DMS153 (cell line): ENCODE measurements around the gene TMX2.
"Not testable (repeated sequence)": the region's sequence is repeated elsewhere in the genome, so short reads cannot be mapped to it uniquely, and the experiment has no call there.

Experiments used
- DNase-seq: peaks from one replicate; lab custom pipeline; 2025; lab: John Stamatoyannopoulos, UW

TMX2 gene

GRCh38 chr11:57712256-57713150 lies at the start of gene TMX2:
Gene TMX2 (plus strand): TSS chr11:57712593. CDS start chr11:57712619, 26 bp downstream.
- DNase-seq = peak; percentile 100

- DNase-seq = no peak
These were observed 49.5 kb upstream of the TMX2 start for GRCh38 chr11:57662893-57663292.

GRCh38 chr11:57663975-57664374 lies 48.4 kb upstream of the TMX2 start:
- no peak for DNase-seq

- DNase-seq = peak; percentile 97
These were observed 45.2 kb upstream of the TMX2 start for GRCh38 chr11:57667117-57667735.

GRCh38 chr11:57667736-57668433 lies 44.5 kb upstream of the TMX2 start, which contains the start of gene ZDHHC5:
Gene ZDHHC5 (plus strand): TSS chr11:57668114. CDS start chr11:57673091, 4,977 bp downstream.
- DNase-seq = peak; percentile 99

- DNase-seq = no peak
These were observed 44.0 kb upstream of the TMX2 start for GRCh38 chr11:57668434-57668782.

GRCh38 chr11:57674251-57674650 lies 38.1 kb upstream of the TMX2 start:
- no peak for DNase-seq

- DNase-seq = no peak
These were observed 37.0 kb upstream of the TMX2 start for GRCh38 chr11:57675176-57675941.

GRCh38 chr11:57679396-57679795 lies 33.0 kb upstream of the TMX2 start:
- DNase-seq = no peak

- no peak for DNase-seq
These were observed 31.9 kb upstream of the TMX2 start for GRCh38 chr11:57680552-57680874.

- DNase-seq = no peak
These were observed 31.2 kb upstream of the TMX2 start for GRCh38 chr11:57681168-57681567.

- not testable (repeated sequence) for DNase-seq
These were observed 21.9 kb upstream of the TMX2 start for GRCh38 chr11:57690474-57690873.

GRCh38 chr11:57698843-57699365 lies 13.5 kb upstream of the TMX2 start:
- no peak for DNase-seq

- no peak for DNase-seq
These were observed 12.6 kb upstream of the TMX2 start for GRCh38 chr11:57699813-57700212.

- no peak for DNase-seq
These were observed 12.0 kb upstream of the TMX2 start for GRCh38 chr11:57700425-57700824.

- no peak for DNase-seq
These were observed 9.1 kb upstream of the TMX2 start for GRCh38 chr11:57703341-57703740.

GRCh38 chr11:57704932-57705331 lies 7.5 kb upstream of the TMX2 start:
- no peak for DNase-seq

- DNase-seq = not testable (repeated sequence)
These were observed 7.0 kb upstream of the TMX2 start for GRCh38 chr11:57705432-57705831.

- DNase-seq = no peak
These were observed 2.5 kb upstream of the TMX2 start for GRCh38 chr11:57709802-57710367.

- DNase-seq = peak; percentile 91
These were observed 758 bp upstream of the TMX2 start, which contains the start of gene MED19 for GRCh38 chr11:57711414-57712255. Gene MED19 (minus strand): TSS chr11:57712215. CDS start chr11:57712179, 36 bp downstream.
